Daoy (cell line): ENCODE results near the gene PGM1. TPM values are rescaled to one million over a fixed set of nuclear protein-coding genes. Genes with fewer than 3 reads are reported as not detected.
A peak's percentile ranks its signal among the peaks of the same experiment; 100 is the strongest.
"Not testable (repeated sequence)": the region's sequence is repeated elsewhere in the genome, so short reads cannot be mapped to it uniquely, and the experiment has no call there.

Experiments used
- DNase-seq: peaks from one replicate; pipeline ENCODE4 v3.0.0-alpha.2; 2015; ENCODE audit warnings: low read depth
- total RNA-seq: library from RNA; depleted of rRNA; stranded (reverse); fragments of >200 nt; shearing (Covaris generic); gene quantifications from 2 replicates; pipeline ENCODE4 v1.2.3, GENCODE V29; 2014; rRNA removed

The PGM1 gene
- total RNA-seq: 37.9 and 41.1 TPM in 2 replicates

- DNase-seq: peak; percentile 88
Measured at GRCh38 chr1:63593303-63593885, at the start of gene PGM1. PGM1 (plus strand) TSS chr1:63593411; CDS start chr1:63593489, 78 bp downstream.

- no peak for DNase-seq
Measured at GRCh38 chr1:63545780-63546179, 47.4 kb upstream of the PGM1 start.

GRCh38 chr1:63547621-63548294 is 45.5 kb upstream of the PGM1 start:
- DNase-seq: no peak

- DNase-seq: no peak
Measured at GRCh38 chr1:63548303-63548702, 44.9 kb upstream of the PGM1 start.

GRCh38 chr1:63548877-63549276 is 44.3 kb upstream of the PGM1 start:
- no peak for DNase-seq

GRCh38 chr1:63555480-63555879 is 37.7 kb upstream of the PGM1 start:
- no peak for DNase-seq

GRCh38 chr1:63557365-63557987 is 35.7 kb upstream of the PGM1 start:
- peak; percentile 36 for DNase-seq

GRCh38 chr1:63559357-63559756 is 33.9 kb upstream of the PGM1 start:
- no peak for DNase-seq

GRCh38 chr1:63563745-63564144 is 29.5 kb upstream of the PGM1 start:
- no peak for DNase-seq

GRCh38 chr1:63569068-63569467 is 24.1 kb upstream of the PGM1 start:
- DNase-seq: no peak

- DNase-seq: no peak
Measured at GRCh38 chr1:63569640-63570316, 23.4 kb upstream of the PGM1 start.

- DNase-seq: not testable (repeated sequence)
Measured at GRCh38 chr1:63572686-63573085, 20.5 kb upstream of the PGM1 start.

- not testable (repeated sequence) for DNase-seq
Measured at GRCh38 chr1:63574203-63574796, 18.9 kb upstream of the PGM1 start.

GRCh38 chr1:63575340-63575826 is 17.8 kb upstream of the PGM1 start:
- no peak for DNase-seq

GRCh38 chr1:63586326-63586725 is 6.9 kb upstream of the PGM1 start:
- DNase-seq: not testable (repeated sequence)

GRCh38 chr1:63590166-63590560 is 3.0 kb upstream of the PGM1 start:
- DNase-seq: no peak

GRCh38 chr1:63592536-63593302 is 492 bp upstream of the PGM1 start:
- no peak for DNase-seq

GRCh38 chr1:63593886-63594605 is 835 bp downstream of the PGM1 start:
- peak; percentile 68 for DNase-seq

GRCh38 chr1:63595435-63595834 is 2.2 kb downstream of the PGM1 start:
- DNase-seq: no peak

- DNase-seq: no peak
Measured at GRCh38 chr1:63599799-63600198, 6.6 kb downstream of the PGM1 start.

GRCh38 chr1:63600248-63600647 is 7.0 kb downstream of the PGM1 start:
- no peak for DNase-seq
